Small intestine (tissue), 7 donors: Measurements from ENCODE around the gene CDK5R1. TPM values are rescaled to one million over a fixed set of nuclear protein-coding genes. Genes with fewer than 3 reads are reported as not detected.

Source experiments
- DNase-seq, 2 donors: peaks; one replicate each; pipeline versions ENCODE4 v3.0.0 to v3.0.0-alpha.2; 2013
- FAIRE-seq: peaks from 2 replicates; lab custom pipeline; 2012; peaks lifted over from hg19 to GRCh38; lab: Jason Lieb, UNC
- H3K27ac ChIP-seq, 3 donors: one replicate each; pipeline ENCODE4 v1.5.1; 2013; ENCODE audit warnings: low read length in 2 of 3, mild to moderate bottlenecking in 2 of 3, control low read depth in 1 of 3, inconsistent platforms in 1 of 3, low read depth in 1 of 3, moderate library complexity in 1 of 3
- H3K27me3 ChIP-seq, 3 donors: one replicate each; pipeline ENCODE4 v1.6.1; 2013; ENCODE audit warnings: low read length in 3 of 3, inconsistent platforms in 1 of 3; ENCODE audit not compliant: control insufficient read depth in 3 of 3, insufficient read depth in 3 of 3
- H3K36me3 ChIP-seq, 3 donors: one replicate each; pipeline ENCODE4 v1.6.1; 2013; ENCODE audit warnings: low read length in 3 of 3, inconsistent platforms in 1 of 3, low read depth in 1 of 3, mild to moderate bottlenecking in 1 of 3, moderate library complexity in 1 of 3; ENCODE audit not compliant: control insufficient read depth in 3 of 3, insufficient read depth in 2 of 3
- H3K4me1 ChIP-seq, 3 donors: one replicate each; pipeline ENCODE4 v1.6.1; 2013; ENCODE audit warnings: low read length in 2 of 3, inconsistent platforms in 1 of 3, low read depth in 1 of 3, mild to moderate bottlenecking in 1 of 3, moderate library complexity in 1 of 3; ENCODE audit not compliant: control insufficient read depth in 3 of 3, insufficient read depth in 2 of 3
- H3K4me3 ChIP-seq, 3 donors: one replicate each; pipeline ENCODE4 v1.5.1; 2013; ENCODE audit warnings: low read length in 3 of 3, control low read depth in 1 of 3, inconsistent platforms in 1 of 3, low read depth in 1 of 3, mild to moderate bottlenecking in 1 of 3, moderate library complexity in 1 of 3
- H3K9me3 ChIP-seq, 2 donors: one replicate each; pipeline ENCODE4 v1.6.1; 2013; ENCODE audit warnings: low read depth in 1 of 2, low read length in 1 of 2; ENCODE audit not compliant: control insufficient read depth in 2 of 2, insufficient read depth in 1 of 2
- WGBS, 3 donors: extraction: QIAGEN DNeasy Blood & Tissue Kit; methylation state at CpG; one replicate each; pipeline ENCODE4 v1.1.7; 2013; 5-methylcytosine and 5-hydroxymethylcytosine counted together
- polyA plus RNA-seq, 4 donors: library from polyadenylated mRNA; stranded (reverse) in 3 of 4; unstranded in 1 of 4; fragments of 200-250 nt in 3 of 4; fragments of 120-200 nt in 1 of 4; gene quantifications; one replicate each; pipeline versions ENCODE4 v1.2.1 to v1.2.3, GENCODE V29; 2013
- donor health status: healthy with polysubstance abuse.
- donor health status: control.
- donor health status: control.
- donor health status: Bipolar disorder and iron deficiency.
- donor health status: healthy.

The CDK5R1 gene
- polyA plus RNA-seq, 4 donors: 0.54 to 1.6 (median 0.99) TPM

GRCh38 chr17:32461498-32461852, 25.3 kb upstream of the CDK5R1 start:
- Histone ChIP-seq H3K36me3 (peaks cover 7 to 44% (median 20%) of the 10 kb centered on the region in 3 donors), H3K9me3 (no peaks in the 10 kb centered on the region), H3K4me1 (no peaks in the 10 kb centered on the region), H3K27ac (no peak overlapping the region), H3K4me3 (no peak overlapping the region), H3K27me3 (no peaks in the 10 kb centered on the region)
- DNase-seq (no peak), FAIRE-seq (no peak)
- WGBS, 3 donors: 68 to 79% (median 72%) methylated on average over 4 of the region's 4 CpGs

GRCh38 chr17:32461853-32462617, 24.8 kb upstream of the CDK5R1 start:
- Histone ChIP-seq H3K4me1 (no peaks in the 10 kb centered on the region), H3K27me3 (no peaks in the 10 kb centered on the region), H3K36me3 (peaks cover 7 to 44% (median 20%) of the 10 kb centered on the region in 3 donors), H3K27ac (no peak overlapping the region), H3K9me3 (no peaks in the 10 kb centered on the region), H3K4me3 (no peak overlapping the region)
- DNase-seq (peak; percentile 51 to 54), FAIRE-seq (peak; percentile 5)
- 43 to 71% (median 58%) methylated on average over 1 of the region's 1 CpG for WGBS, 3 donors

- H3K36me3 ChIP-seq: peaks cover 8 to 46% (median 19%) of the 10 kb centered on the region in 3 donors
- no peak overlapping the region for H3K4me3 ChIP-seq
- H3K9me3 ChIP-seq: no peaks in the 10 kb centered on the region
- DNase-seq (no peak), FAIRE-seq (no peak)
- no peaks in the 10 kb centered on the region for H3K27me3 ChIP-seq
- H3K27ac ChIP-seq: no peak overlapping the region
- 73 to 90% (median 78%) methylated on average over 3 of the region's 3 CpGs for WGBS, 3 donors
- no peaks in the 10 kb centered on the region for H3K4me1 ChIP-seq
Measured at GRCh38 chr17:32463304-32463703, 23.5 kb upstream of the CDK5R1 start.

GRCh38 chr17:32464374-32464773, 22.4 kb upstream of the CDK5R1 start:
- 26 to 62% (median 40%) methylated on average over 1 of the region's 1 CpG for WGBS, 3 donors

GRCh38 chr17:32467949-32468348, 18.8 kb upstream of the CDK5R1 start:
- H3K36me3 ChIP-seq: peaks cover 16 to 43% (median 33%) of the 10 kb centered on the region in 3 donors
- FAIRE-seq (no peak), DNase-seq (no peak)

More at GRCh38 chr17:32464374-32464773, 22.4 kb upstream of the CDK5R1 start:
- Histone ChIP-seq H3K4me3 (no peak overlapping the region), H3K27ac (no peak overlapping the region), H3K36me3 (peaks cover 6 to 45% (median 23%) of the 10 kb centered on the region in 3 donors), H3K9me3 (no peaks in the 10 kb centered on the region), H3K27me3 (no peaks in the 10 kb centered on the region), H3K4me1 (no peaks in the 10 kb centered on the region)
- FAIRE-seq: no peak
- no peak for DNase-seq

GRCh38 chr17:32470405-32471167, 16.2 kb upstream of the CDK5R1 start:
- Histone ChIP-seq H3K9me3 (no peaks in the 10 kb centered on the region), H3K27ac (no peak overlapping the region), H3K36me3 (peaks cover 15 to 56% (median 37%) of the 10 kb centered on the region in 3 donors), H3K27me3 (no peaks in the 10 kb centered on the region), H3K4me1 (no peaks in the 10 kb centered on the region), H3K4me3 (no peak overlapping the region)
- FAIRE-seq (no peak), DNase-seq (no peak)
- WGBS, 3 donors: 95 to 98% (median 97%) methylated on average over 6 of the region's 6 CpGs

More at GRCh38 chr17:32467949-32468348, 18.8 kb upstream of the CDK5R1 start:
- no peaks in the 10 kb centered on the region for H3K9me3 ChIP-seq
- no peaks in the 10 kb centered on the region for H3K4me1 ChIP-seq
- no peak overlapping the region for H3K27ac ChIP-seq
- WGBS, 3 donors: 97 to 98% (median 97%) methylated on average over 7 of the region's 7 CpGs
- no peak overlapping the region for H3K4me3 ChIP-seq
- H3K27me3 ChIP-seq: no peaks in the 10 kb centered on the region

- Histone ChIP-seq H3K36me3 (peaks cover 15 to 57% (median 42%) of the 10 kb centered on the region in 3 donors), H3K9me3 (no peaks in the 10 kb centered on the region), H3K27me3 (no peaks in the 10 kb centered on the region), H3K4me1 (no peaks in the 10 kb centered on the region), H3K27ac (no peak overlapping the region), H3K4me3 (no peak overlapping the region)
- 94 to 97% (median 96%) methylated on average over 4 of the region's 4 CpGs for WGBS, 3 donors
- DNase-seq (no peak), FAIRE-seq (no peak)
Measured at GRCh38 chr17:32471652-32472051, 15.1 kb upstream of the CDK5R1 start.

- Histone ChIP-seq H3K4me3 (no peak overlapping the region), H3K36me3 (peaks cover 22 to 64% (median 43%) of the 10 kb centered on the region in 3 donors), H3K4me1 (no peaks in the 10 kb centered on the region), H3K9me3 (no peaks in the 10 kb centered on the region), H3K27me3 (no peaks in the 10 kb centered on the region), H3K27ac (no peak overlapping the region)
- 90 to 91% (median 91%) methylated on average over 3 of the region's 3 CpGs for WGBS, 3 donors
- no peak for FAIRE-seq
- DNase-seq: no peak
Measured at GRCh38 chr17:32475258-32475657, 11.5 kb upstream of the CDK5R1 start.
